GM19467 (cell line): Measurements from ENCODE around the gene AADACL3.
"Not testable (repeated sequence)": the region's sequence is repeated elsewhere in the genome, so short reads cannot be mapped to it uniquely, and the experiment has no call there.

Experiments used
- ATAC-seq: cut with Tn5 transposase; IDR thresholded peaks from one replicate; pipeline ENCODE4 v1.9.1; 2021; ENCODE audit warnings: mild to moderate bottlenecking, moderate library complexity; ENCODE audit not compliant: unreplicated experiment

Gene AADACL3

GRCh38 chr1:12713651-12714050 is 2.3 kb upstream of the AADACL3 start:
- not testable (repeated sequence) for ATAC-seq

DNA sequence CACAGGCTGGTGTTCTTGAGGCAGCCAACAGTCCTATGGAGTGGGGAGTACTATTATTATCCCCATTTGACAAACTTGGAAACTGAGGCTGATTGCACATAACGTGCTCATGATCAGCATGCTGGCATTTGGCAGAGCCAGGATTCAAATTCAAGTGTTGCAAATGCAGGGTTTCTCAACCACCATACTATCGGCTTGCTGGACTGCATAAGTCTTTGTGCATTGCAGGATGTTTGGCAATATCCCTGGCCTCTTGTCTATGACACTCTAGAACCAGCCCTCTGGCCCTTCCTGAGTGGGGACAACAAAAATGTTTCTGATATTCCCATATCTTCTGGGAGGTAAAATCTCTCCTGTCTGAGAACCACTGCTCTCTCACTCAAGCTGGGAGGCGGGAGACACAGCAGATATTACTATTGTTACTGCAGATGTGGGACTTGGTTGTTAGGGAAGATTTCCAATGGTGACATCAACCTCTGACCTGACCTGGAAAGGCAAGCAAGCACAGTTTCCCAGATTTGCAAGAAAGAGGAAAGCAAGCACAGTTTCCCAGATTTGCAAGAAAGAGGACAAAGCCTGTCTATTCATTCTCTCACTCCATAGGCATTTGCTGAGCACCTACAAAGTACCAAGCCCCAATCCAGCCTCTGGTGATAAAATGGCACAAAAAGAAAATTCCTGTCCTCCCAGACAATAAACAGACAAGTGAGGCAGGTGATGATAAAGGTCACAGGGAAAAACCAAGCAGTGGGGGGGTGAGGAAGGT is 1.0 kb upstream of the AADACL3 start:
- no peak for ATAC-seq

GRCh38 chr1:12717301-12717838 is 1.5 kb downstream of the AADACL3 start:
- no peak for ATAC-seq

DNA sequence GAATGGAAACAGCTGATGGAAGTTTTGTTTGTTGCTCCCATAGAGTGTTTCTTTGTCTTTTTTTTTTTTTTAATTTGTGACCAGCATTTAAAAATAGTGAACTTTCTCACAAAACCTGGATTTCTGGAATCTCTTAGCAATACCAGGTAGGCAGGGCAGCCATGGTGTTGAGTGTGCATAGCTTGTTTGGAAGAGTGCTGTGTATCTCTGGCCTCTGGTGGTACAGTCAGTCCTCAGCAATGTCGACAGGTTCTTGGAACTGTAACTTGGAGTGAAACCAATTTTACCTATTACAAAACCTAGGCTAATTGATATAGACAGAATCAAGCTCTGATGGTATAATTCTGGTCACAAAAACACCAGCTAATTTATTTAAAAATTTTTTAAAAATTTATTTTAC is 6.7 kb downstream of the AADACL3 start:
- no peak for ATAC-seq

GRCh38 chr1:12728391-12728790 is 12.5 kb downstream of the AADACL3 start:
- ATAC-seq, result no peak

- no peak for ATAC-seq
Measured at GRCh38 chr1:12730156-12730555, 14.2 kb downstream of the AADACL3 start.

DNA sequence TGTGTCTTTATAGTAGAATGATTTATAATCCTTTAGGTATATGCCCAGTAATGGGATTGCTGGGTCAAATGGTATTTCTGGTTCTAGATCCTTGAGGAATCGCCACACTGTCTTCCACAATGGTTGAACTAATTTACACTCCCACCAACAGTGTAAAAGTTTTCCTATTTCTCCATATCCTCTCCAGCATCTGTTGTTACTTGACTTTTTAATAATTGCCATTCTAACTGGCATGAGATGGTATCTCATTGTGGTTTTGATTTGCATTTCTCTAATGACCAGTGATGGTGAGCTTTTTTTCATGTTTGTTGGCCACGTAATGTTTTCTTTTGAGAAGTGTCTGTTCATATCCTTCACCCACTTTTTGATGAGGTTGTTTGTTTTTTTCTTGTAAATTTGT is 15.2 kb downstream of the AADACL3 start:
- ATAC-seq, result not testable (repeated sequence)

- no peak for ATAC-seq
Measured at GRCh38 chr1:12734651-12735050, 18.7 kb downstream of the AADACL3 start.

- ATAC-seq, result no peak
Measured at GRCh38 chr1:12738934-12739333, 23.0 kb downstream of the AADACL3 start.

GRCh38 chr1:12739613-12740012 is 23.7 kb downstream of the AADACL3 start:
- no peak for ATAC-seq

DNA sequence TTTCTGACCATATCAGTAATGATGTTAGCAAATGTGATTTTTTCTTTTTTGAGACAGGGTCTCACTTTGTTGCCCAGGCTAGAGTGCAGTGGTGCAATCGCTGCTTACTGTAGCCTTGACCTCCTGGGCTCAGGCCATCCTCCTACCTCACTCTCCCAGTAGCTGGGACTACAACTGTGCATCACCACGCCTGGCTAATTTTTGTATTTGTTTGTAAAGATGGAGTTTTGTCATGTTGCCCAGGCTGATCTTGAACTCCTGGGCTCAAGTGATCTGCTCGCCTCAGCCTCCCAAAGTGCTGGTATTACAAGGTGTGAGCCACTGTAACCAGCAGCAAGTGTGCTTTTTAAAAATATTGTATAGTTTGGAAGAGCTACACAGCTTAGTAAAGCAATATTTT is 26.0 kb downstream of the AADACL3 start:
- no peak for ATAC-seq

- no peak for ATAC-seq
Measured at GRCh38 chr1:12745126-12745991, 29.4 kb downstream of the AADACL3 start.

GRCh38 chr1:12745992-12746323 is 30.0 kb downstream of the AADACL3 start, which contains the start of gene CFAP107:
Gene CFAP107, plus strand, starts transcription at chr1:12746200. Its CDS starts 231 bp downstream, at chr1:12746431.
- ATAC-seq, result no peak

DNA sequence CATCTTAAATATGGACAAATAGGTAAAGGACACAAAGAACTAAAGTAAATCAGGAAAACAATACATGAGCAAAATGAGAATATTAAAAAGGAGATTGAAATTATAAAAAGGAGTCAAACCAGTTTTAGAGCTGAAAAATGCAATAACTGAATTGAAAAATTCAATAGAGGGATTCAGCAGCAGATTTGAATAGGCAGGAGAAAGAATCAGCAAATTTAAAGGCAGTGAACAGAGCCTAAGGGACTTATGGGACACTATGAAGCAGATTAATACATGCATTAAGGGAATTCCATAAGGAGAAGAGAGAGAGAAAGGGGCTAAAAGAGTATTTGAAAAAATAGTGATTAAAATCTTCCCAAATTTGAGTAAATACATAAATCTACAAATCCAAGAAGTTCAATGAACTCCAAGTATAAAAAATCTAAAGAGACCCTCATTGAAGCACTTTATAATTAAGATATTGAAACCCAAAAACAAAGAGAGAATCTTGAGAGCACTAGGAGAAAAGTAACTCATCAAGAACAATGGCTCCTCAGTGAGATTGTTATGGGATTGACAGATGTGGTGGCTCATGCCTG is 33.0 kb downstream of the AADACL3 start:
- ATAC-seq, result no peak

DNA sequence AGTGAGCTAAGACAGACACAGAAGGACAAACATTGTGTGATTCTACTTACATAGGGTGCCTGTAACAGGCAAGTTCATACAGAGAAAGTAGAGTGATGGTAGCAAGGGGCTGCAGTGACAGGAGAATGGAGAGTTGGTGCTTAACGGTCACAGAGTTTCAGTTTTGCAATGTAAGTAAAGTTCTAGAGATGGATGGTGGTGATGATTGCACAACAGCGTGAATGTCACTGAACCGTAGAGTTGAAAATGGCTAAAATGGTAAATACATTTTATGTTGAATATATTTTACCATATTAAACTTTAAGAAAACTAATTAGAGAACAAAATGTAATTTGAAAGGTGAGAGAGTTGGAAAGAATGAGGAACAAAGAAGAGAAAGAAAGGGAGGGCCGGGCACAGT is 38.8 kb downstream of the AADACL3 start:
- ATAC-seq, result no peak

DNA sequence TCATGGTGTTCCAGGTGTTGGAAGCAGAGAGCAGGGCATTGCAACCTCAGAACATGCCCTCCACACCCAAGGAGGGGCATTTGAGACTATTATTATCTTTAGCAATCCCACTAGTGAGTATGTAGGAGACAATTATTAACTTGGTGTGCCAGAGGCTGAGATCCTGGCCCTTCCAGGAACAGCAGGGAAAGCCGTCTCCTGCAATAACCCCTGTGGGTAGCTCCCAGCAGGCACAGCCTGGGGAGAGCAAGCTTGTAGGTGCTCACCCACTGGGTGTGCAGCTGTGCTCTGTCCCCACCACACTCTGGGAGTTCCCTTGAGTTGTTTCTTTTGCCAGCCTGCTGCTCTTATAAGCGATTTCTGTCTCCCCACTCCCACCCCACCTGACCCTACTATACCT is 40.4 kb downstream of the AADACL3 start:
- ATAC-seq, result no peak

DNA sequence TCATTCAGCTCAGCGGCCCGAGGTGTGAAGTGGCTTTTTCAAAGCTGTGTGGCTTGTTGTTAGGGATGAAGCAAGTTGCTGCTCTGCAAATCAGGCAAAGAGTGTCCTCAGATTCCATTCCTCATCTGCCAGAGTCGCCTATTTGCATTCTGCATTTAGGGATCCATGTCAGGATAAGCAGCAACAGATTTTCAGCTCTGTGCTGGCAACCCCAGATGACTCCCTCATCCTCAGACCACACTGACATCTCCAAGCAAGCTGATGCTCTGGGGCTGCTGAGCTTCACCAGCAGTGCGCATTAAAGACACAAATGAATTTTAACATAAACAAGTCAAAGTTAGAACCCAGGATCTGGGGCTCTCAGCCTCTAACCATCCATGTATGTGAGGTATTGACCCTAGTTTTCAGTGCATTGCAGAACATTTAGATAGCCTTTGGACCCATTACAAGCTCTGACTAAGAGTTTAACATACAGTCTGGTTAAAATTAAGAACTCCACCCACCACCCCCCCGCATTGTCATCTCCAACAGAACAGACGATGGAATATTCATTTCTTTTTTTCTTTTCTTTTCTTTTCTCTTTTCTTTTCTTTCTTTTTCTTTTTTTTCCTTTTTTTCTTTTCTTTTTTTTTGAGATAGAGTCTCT is 41.0 kb downstream of the AADACL3 start:
- ATAC-seq, result no peak

DNA sequence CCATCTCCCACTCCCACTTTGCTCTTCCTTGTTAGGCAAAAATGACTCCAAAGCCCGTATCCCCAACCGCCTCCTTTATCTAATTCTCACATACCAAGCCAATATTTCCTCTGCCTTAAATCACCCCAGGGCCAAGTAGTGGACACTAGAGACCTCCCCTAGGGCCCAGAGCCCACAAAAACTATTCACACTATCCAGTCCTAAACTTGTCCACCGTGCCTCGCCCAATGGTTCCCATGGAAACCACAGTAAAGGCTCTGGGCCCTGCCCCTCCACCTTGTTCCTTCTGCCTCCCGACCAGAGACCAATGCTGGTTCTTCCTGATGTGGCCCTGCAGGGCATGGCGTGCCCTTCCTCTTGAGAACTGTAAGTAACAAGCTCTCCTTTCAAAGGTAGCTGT is 41.9 kb downstream of the AADACL3 start:
- no peak for ATAC-seq

DNA sequence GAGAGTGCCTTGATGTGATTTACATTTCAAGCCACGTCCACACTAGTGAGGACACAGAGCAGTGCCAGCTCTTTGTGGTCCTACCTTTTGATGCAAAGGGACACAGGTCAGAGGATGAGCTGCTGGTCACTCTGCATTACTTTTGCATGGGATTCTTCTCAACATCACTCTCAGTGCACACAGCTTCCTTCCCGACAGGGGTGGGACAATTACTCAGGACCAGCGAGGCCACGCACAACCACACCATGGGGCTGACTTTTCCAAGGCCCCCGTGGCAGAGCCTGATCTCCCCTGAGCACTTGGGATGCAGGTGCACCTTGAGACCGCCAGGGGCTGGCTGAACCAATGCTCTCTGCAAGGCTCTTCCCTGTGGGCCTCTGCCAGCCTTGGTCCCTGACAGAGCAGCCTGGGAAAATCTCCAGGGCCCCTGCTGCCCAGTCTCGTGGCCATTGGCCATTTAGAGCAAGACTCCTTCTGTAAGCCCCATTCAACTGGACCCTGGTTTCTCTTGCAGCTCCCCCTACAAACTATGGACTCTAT is 44.4 kb downstream of the AADACL3 start:
- ATAC-seq, result no peak

DNA sequence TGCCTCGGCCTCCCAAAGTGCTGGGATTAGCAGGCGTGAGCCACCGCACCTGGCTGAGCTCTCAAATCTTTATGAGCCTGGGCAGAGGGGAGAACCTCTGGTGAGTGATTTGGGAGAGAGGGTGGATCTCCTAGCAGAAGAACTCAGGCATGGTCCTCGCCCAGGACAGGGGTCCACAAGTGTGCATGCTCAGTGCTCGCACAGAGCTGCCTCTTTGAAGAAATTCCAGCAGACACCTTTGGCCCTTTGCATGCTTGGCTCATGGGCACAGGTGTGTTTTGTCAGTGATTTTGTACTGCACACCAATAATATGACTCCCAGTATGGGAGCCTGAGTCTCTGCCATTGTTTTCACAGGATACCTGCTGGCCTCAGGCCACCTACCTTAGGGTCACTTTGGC is 45.9 kb downstream of the AADACL3 start:
- ATAC-seq, result no peak

DNA sequence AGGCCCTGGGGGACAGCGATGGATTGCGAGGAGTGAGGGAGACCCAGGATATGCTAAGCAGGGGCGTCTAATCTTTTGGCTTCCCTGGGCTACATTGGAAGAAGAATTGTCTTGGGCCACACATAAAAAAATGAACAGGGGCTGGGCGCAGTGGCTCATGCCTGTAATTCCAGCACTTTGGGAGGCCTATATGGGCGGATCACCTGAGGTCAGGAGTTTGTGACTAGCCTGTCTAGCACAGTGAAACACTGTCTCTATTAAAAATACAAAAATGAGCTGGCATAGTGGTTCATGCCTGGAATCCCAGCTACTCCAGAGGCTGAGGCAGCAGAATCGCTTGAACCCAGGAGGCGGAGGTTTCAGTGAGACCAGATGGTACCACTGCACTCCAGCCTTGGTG is 46.9 kb downstream of the AADACL3 start:
- ATAC-seq, result no peak
